ENCODE results near the gene MYL12A. TPM values are rescaled to one million over a fixed set of nuclear protein-coding genes. Genes with fewer than 3 reads are reported as not detected.

Gene MYL12A
- total and polyA plus RNA-seq, 4 donors, result 158 to 314 (median 179) TPM

DNA sequence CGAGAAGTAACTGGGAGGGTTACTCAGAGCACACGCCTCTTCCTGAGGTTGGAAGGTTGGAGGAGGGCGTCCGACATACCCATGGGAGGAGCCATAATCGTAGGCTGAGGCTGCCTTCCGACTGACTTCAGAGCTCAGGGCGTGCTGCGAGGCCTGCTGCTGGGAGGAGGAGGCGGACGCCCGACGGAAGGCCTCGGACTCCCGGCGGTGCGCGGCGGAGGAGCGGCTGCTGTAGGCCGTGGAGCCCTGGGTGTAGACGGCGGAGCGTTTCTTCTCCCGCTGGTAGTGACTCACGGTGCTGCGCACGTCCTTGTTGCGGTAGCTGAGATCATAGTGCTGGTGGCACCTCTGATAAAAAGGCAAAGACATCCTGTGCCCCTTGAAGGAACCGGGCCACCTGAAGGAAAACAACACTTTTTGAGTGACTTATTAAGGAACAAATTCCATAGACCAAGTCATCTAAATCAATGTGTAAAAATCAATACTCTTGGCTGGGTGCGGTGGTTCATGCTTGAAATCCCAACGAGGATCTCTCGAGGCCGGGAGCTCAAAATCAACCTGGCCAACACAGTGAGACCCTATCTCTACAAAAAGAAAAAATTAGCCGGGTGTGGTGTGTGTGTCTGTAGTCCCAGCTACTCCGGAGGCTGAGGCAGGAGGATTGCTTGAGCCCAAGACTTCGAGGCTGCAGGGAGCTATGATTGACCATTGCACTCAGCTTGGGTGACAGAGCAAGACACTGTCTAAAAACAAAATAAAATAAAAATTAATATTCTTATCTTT is 32.6 kb upstream of the MYL12A start:
- H3K27me3 ChIP-seq (ENCODE audit: control insufficient read depth in 4 of 4, insufficient read depth in 4 of 4, low read length in 3 of 4), result no peaks in the 10 kb centered on the region
- no peaks in the 10 kb centered on the region for H3K9me3 ChIP-seq (ENCODE audit: control insufficient read depth in 4 of 4, low read length in 3 of 4)
- H3K4me1 ChIP-seq (ENCODE audit: control insufficient read depth in 4 of 4, insufficient read depth in 4 of 4, low read length in 3 of 4), result peaks cover 0 to 11% (median 4%) of the 10 kb centered on the region in 4 donors
- TF ChIP-seq FOXA2 (IDR thresholded peaks at IDR 0.05) (no peak), YY1 (IDR thresholded peaks at IDR 0.05) (no peak), RXRA (IDR thresholded peaks at IDR 0.05) (no peak), TAF1 (conservative IDR thresholded peaks at IDR 0.05) (no peak)
- no peak for DNase-seq (ENCODE audit: low spot score)
- H3K4me3 ChIP-seq (ENCODE audit: low read depth in 1 of 3, low read length in 3 of 3), result no peak overlapping the region
- 96% methylated on average over 36 of the region's 36 CpGs for WGBS
- no peak overlapping the region for H3K9ac ChIP-seq (ENCODE audit: low read depth in 1 of 2, low read length in 2 of 2)
- H3K27ac ChIP-seq (ENCODE audit: low read depth in 1 of 2, low read length in 2 of 2), result no peak overlapping the region
- peaks cover 0 to 3% (median 1%) of the 10 kb centered on the region in 4 donors for H3K36me3 ChIP-seq (ENCODE audit: control insufficient read depth in 4 of 4, insufficient read depth in 3 of 4, low read depth in 1 of 4, low read length in 3 of 4)

DNA sequence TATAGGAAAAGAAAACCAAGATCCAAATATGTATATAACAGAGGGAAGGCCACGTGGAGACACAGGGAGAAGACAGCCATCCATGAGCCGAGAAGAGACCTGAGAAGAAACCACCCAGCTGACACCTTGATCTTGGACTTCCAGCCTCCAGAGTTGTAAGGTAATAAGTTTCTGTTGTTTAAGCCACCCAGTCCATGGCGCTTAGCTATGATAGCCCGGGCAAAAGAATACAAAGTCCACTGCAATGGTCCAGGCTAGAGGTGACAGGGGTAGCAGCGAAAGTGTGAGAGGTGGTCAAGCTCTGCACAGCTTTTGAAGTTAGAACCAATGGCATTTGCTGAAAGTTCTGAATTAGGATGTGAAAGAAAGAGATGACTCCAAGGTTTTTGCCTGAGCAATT is 30.6 kb upstream of the MYL12A start:
- DNase-seq (ENCODE audit: low spot score), result no peak
- H3K9me3 ChIP-seq (ENCODE audit: control insufficient read depth in 4 of 4, low read length in 3 of 4), result no peaks in the 10 kb centered on the region
- H3K27me3 ChIP-seq (ENCODE audit: control insufficient read depth in 4 of 4, insufficient read depth in 4 of 4, low read length in 3 of 4), result no peaks in the 10 kb centered on the region
- TF ChIP-seq, protein P1, sequence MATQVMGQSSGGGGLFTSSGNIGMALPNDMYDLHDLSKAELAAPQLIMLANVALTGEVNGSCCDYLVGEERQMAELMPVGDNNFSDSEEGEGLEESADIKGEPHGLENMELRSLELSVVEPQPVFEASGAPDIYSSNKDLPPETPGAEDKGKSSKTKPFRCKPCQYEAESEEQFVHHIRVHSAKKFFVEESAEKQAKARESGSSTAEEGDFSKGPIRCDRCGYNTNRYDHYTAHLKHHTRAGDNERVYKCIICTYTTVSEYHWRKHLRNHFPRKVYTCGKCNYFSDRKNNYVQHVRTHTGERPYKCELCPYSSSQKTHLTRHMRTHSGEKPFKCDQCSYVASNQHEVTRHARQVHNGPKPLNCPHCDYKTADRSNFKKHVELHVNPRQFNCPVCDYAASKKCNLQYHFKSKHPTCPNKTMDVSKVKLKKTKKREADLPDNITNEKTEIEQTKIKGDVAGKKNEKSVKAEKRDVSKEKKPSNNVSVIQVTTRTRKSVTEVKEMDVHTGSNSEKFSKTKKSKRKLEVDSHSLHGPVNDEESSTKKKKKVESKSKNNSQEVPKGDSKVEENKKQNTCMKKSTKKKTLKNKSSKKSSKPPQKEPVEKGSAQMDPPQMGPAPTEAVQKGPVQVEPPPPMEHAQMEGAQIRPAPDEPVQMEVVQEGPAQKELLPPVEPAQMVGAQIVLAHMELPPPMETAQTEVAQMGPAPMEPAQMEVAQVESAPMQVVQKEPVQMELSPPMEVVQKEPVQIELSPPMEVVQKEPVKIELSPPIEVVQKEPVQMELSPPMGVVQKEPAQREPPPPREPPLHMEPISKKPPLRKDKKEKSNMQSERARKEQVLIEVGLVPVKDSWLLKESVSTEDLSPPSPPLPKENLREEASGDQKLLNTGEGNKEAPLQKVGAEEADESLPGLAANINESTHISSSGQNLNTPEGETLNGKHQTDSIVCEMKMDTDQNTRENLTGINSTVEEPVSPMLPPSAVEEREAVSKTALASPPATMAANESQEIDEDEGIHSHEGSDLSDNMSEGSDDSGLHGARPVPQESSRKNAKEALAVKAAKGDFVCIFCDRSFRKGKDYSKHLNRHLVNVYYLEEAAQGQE (IDR thresholded peaks at IDR 0.05), result no peak
- TF ChIP-seq RAD21 (IDR thresholded peaks at IDR 0.05) (peak in 1 of 2 donors; percentile 5), RXRA (IDR thresholded peaks at IDR 0.05) (peak in 1 of 2 donors; percentile 8), FOXA2 (IDR thresholded peaks at IDR 0.05) (no peak), SP1 (IDR thresholded peaks at IDR 0.05) (peak; percentile 15), HNF4A (conservative IDR thresholded peaks at IDR 0.05) (peak; percentile 70 to 86), GABPA (IDR thresholded peaks at IDR 0.05 in 1 of 2, conservative IDR thresholded peaks at IDR 0.05 in 1 of 2) (no peak), EGR1 (IDR thresholded peaks at IDR 0.05; ENCODE audit: low read depth in 2 of 2) (no peak), YY1 (IDR thresholded peaks at IDR 0.05) (no peak), FOXA1 (IDR thresholded peaks at IDR 0.05) (no peak), NR2F2 (IDR thresholded peaks at IDR 0.05) (no peak), JUND (IDR thresholded peaks at IDR 0.05) (peak in 1 of 2 donors; percentile 28), HNF4G (IDR thresholded peaks at IDR 0.05) (peak; percentile 56), TAF1 (conservative IDR thresholded peaks at IDR 0.05) (no peak)
- TF ChIP-seq, protein P2, sequence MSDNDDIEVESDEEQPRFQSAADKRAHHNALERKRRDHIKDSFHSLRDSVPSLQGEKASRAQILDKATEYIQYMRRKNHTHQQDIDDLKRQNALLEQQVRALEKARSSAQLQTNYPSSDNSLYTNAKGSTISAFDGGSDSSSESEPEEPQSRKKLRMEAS (IDR thresholded peaks at IDR 0.05), result no peak
- TF ChIP-seq, protein P3, sequence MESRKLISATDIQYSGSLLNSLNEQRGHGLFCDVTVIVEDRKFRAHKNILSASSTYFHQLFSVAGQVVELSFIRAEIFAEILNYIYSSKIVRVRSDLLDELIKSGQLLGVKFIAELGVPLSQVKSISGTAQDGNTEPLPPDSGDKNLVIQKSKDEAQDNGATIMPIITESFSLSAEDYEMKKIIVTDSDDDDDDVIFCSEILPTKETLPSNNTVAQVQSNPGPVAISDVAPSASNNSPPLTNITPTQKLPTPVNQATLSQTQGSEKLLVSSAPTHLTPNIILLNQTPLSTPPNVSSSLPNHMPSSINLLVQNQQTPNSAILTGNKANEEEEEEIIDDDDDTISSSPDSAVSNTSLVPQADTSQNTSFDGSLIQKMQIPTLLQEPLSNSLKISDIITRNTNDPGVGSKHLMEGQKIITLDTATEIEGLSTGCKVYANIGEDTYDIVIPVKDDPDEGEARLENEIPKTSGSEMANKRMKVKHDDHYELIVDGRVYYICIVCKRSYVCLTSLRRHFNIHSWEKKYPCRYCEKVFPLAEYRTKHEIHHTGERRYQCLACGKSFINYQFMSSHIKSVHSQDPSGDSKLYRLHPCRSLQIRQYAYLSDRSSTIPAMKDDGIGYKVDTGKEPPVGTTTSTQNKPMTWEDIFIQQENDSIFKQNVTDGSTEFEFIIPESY (IDR thresholded peaks at IDR 0.05), result no peak
- TF ChIP-seq, protein P4, sequence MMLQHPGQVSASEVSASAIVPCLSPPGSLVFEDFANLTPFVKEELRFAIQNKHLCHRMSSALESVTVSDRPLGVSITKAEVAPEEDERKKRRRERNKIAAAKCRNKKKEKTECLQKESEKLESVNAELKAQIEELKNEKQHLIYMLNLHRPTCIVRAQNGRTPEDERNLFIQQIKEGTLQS (IDR thresholded peaks at IDR 0.05), result no peak
- TF ChIP-seq, protein P5, sequence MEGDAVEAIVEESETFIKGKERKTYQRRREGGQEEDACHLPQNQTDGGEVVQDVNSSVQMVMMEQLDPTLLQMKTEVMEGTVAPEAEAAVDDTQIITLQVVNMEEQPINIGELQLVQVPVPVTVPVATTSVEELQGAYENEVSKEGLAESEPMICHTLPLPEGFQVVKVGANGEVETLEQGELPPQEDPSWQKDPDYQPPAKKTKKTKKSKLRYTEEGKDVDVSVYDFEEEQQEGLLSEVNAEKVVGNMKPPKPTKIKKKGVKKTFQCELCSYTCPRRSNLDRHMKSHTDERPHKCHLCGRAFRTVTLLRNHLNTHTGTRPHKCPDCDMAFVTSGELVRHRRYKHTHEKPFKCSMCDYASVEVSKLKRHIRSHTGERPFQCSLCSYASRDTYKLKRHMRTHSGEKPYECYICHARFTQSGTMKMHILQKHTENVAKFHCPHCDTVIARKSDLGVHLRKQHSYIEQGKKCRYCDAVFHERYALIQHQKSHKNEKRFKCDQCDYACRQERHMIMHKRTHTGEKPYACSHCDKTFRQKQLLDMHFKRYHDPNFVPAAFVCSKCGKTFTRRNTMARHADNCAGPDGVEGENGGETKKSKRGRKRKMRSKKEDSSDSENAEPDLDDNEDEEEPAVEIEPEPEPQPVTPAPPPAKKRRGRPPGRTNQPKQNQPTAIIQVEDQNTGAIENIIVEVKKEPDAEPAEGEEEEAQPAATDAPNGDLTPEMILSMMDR (IDR thresholded peaks at IDR 0.05; ENCODE audit: low read depth, low read length, missing input control), result no peak
- no peak overlapping the region for H3K9ac ChIP-seq (ENCODE audit: low read depth in 1 of 2, low read length in 2 of 2)
- H3K27ac ChIP-seq (ENCODE audit: low read depth in 1 of 2, low read length in 2 of 2), result peak overlapping the region in 1 of 2 donors; percentile 4
- H3K4me3 ChIP-seq (ENCODE audit: low read depth in 1 of 3, low read length in 3 of 3), result peak overlapping the region in 1 of 3 donors; percentile 28
- whole genome bisulfite sequencing, result 76% methylated on average over 5 of the region's 5 CpGs
- H3K36me3 ChIP-seq (ENCODE audit: control insufficient read depth in 4 of 4, insufficient read depth in 3 of 4, low read depth in 1 of 4, low read length in 3 of 4), result peaks cover 0 to 3% (median 1%) of the 10 kb centered on the region in 4 donors
- H3K4me1 ChIP-seq (ENCODE audit: control insufficient read depth in 4 of 4, insufficient read depth in 4 of 4, low read length in 3 of 4), result peaks cover 0 to 11% (median 4%) of the 10 kb centered on the region in 4 donors

Data from liver (tissue), 9 donors.